HL-60 (cell line): ENCODE results near the gene TBL1X.
"Not testable (repeated sequence)": the region's sequence is repeated elsewhere in the genome, so short reads cannot be mapped to it uniquely, and the experiment has no call there.

Source experiments
- DNase-seq, 2 experiments: peaks; one replicate each; pipeline ENCODE4 v3.0.0-alpha.2; 2010 to 2020; ENCODE audit warnings: low read depth in 1 of 2, low spot score in 1 of 2
- H3K27ac ChIP-seq: fragments of 250-450 bp; sonication (Bioruptor Pico); replicated peaks from 2 replicates; pipeline ENCODE4 v1.5.1; 2020; ENCODE audit warnings: mild to moderate bottlenecking, moderate library complexity
- H3K27me3 ChIP-seq: fragments of 250-450 bp; sonication (Bioruptor Pico); 2 replicates; pipeline ENCODE4 v1.5.1; 2021; ENCODE audit warnings: mild to moderate bottlenecking, moderate library complexity; ENCODE audit not compliant: insufficient read depth, poor library complexity, severe bottlenecking
- H3K4me3 ChIP-seq: replicated peaks from 2 replicates; pipeline ENCODE4 v1.5.1; 2011; ENCODE audit warnings: mild to moderate bottlenecking, control low read depth, low read length; ENCODE audit not compliant: insufficient read depth
- CTCF ChIP-seq: IDR thresholded peaks from one replicate; pipeline ENCODE4 v1.5.1; 2011; ENCODE audit warnings: low read length, control low read depth, inconsistent platforms; ENCODE audit not compliant: insufficient read depth
- GABPA ChIP-seq: IDR thresholded peaks from 2 replicates; pipeline ENCODE4 v1.6.1; 2012; ENCODE audit warnings: low read depth
- POLR2AphosphoS5 ChIP-seq: IDR thresholded peaks from 2 replicates; pipeline ENCODE4 v1.6.1; 2012; ENCODE audit warnings: low read depth
- REST ChIP-seq: IDR thresholded peaks from 2 replicates; pipeline ENCODE4 v1.6.1; 2012; ENCODE audit warnings: low read depth; ENCODE audit not compliant: insufficient replicate concordance
- SPI1 ChIP-seq: IDR thresholded peaks from 2 replicates; pipeline ENCODE4 v1.6.1; 2012; ENCODE audit warnings: low read depth, mild to moderate bottlenecking, borderline replicate concordance

Gene TBL1X

GRCh38 chrX:9471571-9471985 lies 6.7 kb downstream of the TBL1X start:
- no peak overlapping the region for H3K4me3 ChIP-seq
- no peak overlapping the region for H3K27ac ChIP-seq
- no peaks in the 10 kb centered on the region for H3K27me3 ChIP-seq
- TF ChIP-seq GABPA, result no peak
- TF ChIP-seq POLR2AphosphoS5, result no peak
- TF ChIP-seq SPI1, result no peak
- TF ChIP-seq REST, result no peak
- TF ChIP-seq CTCF, result no peak
- DNase-seq, result no peak

- Histone ChIP-seq H3K4me3 (no peak overlapping the region), H3K27me3 (no peaks in the 10 kb centered on the region), H3K27ac (no peak overlapping the region)
- no peak for DNase-seq
- TF ChIP-seq CTCF, result no peak
- TF ChIP-seq GABPA, result no peak
- TF ChIP-seq SPI1, result no peak
- TF ChIP-seq REST, result no peak
Observed at GRCh38 chrX:9473708-9474107, 8.8 kb downstream of the TBL1X start.

GRCh38 chrX:9475417-9475816 lies 10.6 kb downstream of the TBL1X start:
- H3K27me3 ChIP-seq, H3K4me3 ChIP-seq, H3K27ac ChIP-seq, DNase-seq: not testable (repeated sequence)

GRCh38 chrX:9475984-9476383 lies 11.1 kb downstream of the TBL1X start:
- no peaks in the 10 kb centered on the region for H3K27me3 ChIP-seq
- H3K4me3 ChIP-seq, result no peak overlapping the region
- TF ChIP-seq GABPA (no peak), REST (no peak), CTCF (no peak), SPI1 (no peak), POLR2AphosphoS5 (no peak)
- no peak for DNase-seq
- H3K27ac ChIP-seq, result no peak overlapping the region
